ENCODE results near the gene COL20A1.
"Not testable (repeated sequence)": the region's sequence is repeated elsewhere in the genome, so short reads cannot be mapped to it uniquely, and the experiment has no call there.

Gene COL20A1

DNA sequence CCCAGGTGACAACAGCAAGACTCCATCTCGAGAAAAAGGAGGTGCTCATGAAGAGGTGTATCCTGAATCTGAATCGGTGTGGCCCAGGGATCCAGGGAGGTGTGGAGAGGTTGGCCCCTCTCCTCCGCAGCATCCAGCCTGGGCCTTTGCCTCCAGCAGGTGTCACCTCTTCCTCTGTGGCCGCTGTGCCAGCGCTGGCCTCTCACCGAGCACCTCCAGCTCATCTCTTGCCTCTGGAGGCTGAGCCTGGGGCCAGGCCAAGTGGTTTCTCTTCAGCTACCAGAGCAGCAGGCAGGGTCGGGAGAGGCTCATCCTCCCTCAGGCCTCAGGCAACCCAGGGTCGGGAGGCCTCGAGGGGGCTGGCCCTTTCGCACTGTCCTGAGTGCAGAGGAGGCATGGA, 1.2 kb upstream of the COL20A1 start:
- DNase-seq (ENCODE audit: low read depth): no peak

DNA sequence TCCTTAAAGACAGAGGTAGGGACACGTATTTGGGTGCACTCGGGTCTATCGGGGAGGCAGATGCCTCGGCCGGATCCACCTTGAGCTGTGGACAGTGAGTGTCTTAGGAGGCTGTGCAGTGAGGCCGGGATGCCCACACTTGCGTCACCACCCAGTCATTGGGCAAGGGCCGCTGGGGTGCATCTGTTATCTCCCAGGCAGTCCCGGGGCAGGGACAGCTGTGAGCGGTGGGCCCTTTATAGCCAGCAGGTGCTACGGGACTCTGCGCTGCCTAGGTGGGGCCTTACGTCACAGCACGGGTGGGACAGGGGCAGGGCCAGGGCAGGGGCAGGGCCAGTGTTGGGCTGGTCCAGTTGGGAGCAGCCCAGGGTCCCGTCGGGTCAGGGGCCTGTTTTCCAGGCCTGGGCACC, 689 bp upstream of the COL20A1 start:
- DNase-seq (ENCODE audit: low read depth): no peak

GRCh38 chr20:63293456-63293855, 470 bp downstream of the COL20A1 start:
- no peak for DNase-seq (ENCODE audit: low read depth)

GRCh38 chr20:63293871-63294535, 1.0 kb downstream of the COL20A1 start:
- no peak for DNase-seq (ENCODE audit: low read depth)

GRCh38 chr20:63294536-63294900, 1.5 kb downstream of the COL20A1 start:
- no peak for DNase-seq (ENCODE audit: low read depth)

DNA sequence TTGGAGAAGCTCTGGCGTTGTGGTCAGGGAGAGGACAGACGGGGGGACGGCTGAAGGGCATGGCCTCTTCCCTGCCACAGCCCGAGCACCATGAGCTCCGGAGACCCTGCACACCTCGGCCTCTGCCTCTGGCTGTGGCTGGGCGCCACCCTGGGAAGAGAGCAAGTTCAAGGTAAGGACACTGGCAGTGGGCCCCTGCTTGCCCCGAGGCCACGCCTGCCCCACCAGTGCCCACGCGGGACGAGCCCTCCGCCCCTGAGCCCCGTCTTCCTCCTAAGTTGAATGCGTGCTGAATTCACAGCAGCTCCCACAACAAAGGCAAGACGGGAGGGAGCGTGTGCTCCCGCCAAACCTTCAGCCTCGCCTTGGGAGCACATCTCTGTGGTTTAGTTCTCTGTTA, 2.0 kb downstream of the COL20A1 start:
- no peak for DNase-seq (ENCODE audit: low read depth)

GRCh38 chr20:63295422-63295821, 2.4 kb downstream of the COL20A1 start:
- DNase-seq (ENCODE audit: low read depth): no peak

- DNase-seq (ENCODE audit: low read depth): no peak
Measured at GRCh38 chr20:63295846-63296245, 2.9 kb downstream of the COL20A1 start.

DNA sequence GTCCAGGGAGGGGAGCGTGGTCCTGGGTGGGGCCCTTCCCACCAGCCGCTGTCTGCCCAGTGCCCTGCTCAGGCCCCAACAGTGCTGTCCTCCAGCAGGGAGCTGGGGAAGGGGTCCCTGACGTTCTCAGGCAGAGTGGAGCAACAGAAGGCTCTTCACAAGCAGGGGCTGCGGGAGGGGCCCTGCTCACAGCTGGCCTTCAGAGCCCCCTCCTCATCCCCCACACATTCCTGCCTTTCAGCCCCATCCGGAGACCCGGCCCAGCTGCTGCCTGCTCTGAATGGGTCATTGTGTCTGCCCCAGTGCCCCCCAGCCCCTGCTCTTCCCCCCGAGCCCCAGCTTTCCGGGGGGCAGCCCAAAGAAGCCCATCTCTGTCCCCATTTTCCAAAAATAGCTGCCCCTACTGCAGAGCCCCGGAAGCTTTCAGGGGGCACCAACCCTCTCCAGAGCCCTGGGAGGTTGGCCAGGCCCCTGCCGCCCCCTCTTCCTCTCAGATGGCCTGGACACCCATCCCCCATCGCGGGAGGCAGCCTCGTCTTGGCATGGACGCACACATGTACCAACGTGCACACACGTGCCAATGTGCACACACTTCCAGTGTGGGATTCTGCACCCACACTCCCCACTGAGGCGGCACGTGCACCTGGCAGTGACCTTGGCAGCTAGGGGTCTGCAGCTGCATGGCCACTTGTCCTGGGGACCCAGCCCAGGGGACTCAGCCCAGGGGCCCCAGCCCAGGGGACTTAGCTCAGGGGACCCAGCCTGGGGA, 3.7 kb downstream of the COL20A1 start:
- DNase-seq (ENCODE audit: low read depth): no peak

- DNase-seq (ENCODE audit: low read depth): no peak
Measured at GRCh38 chr20:63297371-63297781, 4.4 kb downstream of the COL20A1 start.

- DNase-seq (ENCODE audit: low read depth): no peak
Measured at GRCh38 chr20:63297796-63298572, 5.0 kb downstream of the COL20A1 start.

DNA sequence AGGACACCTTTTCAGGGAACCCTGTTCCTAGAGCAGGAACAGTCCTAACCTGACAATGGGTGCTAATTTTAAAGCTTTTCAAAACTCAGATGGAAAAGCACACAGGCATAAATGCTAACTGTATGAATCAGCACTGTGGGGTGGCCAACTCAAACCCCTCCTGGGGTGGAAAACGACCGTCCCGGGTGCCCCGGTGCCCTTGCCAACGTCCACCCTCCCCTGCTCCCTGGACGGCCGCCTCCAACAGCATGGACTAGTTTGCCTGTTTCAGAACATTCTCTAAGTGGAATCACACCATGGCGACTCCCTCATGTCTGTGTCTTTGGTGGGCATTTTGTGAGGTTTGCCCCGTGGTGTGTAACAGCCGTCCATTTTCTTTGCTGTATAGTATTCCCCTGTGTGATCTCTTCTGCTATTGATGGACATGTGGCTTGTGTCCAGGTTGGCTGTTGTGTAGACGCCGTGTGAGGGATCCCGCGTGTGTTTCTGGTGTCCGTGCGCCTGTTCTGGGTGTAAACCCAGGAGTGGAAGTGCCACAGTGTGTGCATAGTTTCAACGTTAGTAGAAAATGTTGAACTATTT, 5.8 kb downstream of the COL20A1 start:
- DNase-seq (ENCODE audit: low read depth): no peak

DNA sequence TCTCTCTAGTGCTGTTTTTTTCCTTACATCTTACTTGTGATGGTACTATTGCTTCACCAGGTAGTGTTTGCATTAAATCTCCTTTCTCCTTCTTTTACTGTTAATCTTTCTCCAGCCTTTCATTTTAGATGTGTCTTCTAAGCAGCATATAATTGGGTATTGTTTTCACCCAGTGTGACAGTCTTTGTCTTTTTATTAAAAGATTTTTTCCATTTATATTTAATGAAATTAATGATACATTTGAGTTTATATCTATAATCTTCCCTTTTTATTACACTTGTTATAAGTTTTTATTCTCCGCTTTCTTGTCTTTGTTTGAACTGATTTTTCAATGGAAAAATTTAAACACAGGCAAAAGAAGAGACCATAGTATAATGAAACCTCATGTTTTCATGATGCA, 8.7 kb downstream of the COL20A1 start:
- no peak for DNase-seq (ENCODE audit: low read depth)

DNA sequence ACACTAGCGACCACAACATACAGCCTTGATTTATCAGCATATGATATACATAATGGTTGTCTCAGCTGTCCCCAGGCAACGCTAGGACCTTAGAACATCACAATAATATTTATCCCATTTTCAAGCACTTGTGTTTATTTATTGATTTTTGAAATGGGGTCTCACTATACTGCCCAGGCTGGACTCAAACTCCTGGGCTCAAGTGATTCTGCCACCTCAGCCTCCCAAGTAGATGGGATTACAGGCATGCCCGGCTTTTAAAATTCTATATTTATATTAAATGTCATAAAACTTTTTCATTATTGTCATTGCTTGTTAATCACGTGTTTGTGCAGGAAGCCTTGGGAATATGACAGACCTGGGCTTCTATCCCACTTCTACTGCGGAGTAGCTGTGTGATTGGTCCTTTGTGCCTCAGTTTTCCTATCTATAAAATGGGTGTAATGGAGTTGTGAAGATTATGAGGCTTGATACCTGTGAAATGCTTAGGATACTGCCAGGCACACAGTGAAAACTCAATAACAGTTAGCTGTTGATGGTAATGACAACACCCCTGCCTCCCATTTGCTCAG, 10.2 kb downstream of the COL20A1 start:
- DNase-seq (ENCODE audit: low read depth): no peak

GRCh38 chr20:63305393-63305792, 12.4 kb downstream of the COL20A1 start:
- no peak for DNase-seq (ENCODE audit: low read depth)

DNA sequence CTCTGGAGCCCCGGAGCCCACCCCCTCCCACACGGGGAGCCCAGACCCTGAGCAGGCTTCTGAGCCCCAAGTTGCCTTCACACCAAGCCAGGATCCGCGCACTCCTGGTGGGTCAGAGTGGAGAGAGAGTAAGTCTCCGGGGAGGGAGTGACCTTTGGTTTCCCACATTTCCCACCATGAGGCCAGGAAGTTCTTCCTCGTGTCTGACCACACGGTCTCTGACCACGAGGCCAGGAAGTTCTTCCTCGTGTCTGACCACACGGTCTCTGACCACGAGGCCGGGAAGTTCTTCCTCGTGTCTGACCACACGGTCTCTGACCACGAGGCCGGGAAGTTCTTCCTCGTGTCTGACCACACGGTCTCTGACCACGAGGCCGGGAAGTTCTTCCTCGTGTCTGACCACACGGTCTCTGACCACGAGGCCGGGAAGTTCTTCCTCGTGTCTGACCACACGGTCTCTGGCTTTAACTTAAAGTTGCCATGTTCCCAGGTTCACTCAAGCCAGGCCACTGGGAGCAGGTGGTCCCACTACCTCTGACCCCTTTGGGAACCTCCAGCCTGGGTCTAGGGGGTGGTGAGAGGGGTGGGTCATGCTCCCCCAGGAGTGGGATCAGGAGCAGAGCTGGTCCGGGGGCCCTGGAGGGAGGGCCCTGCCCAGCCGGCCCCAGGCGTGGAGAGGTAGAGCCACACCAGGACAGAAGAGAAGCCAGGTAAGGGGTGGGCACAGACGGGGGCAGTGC, 13.1 kb downstream of the COL20A1 start:
- DNase-seq (ENCODE audit: low read depth): not testable (repeated sequence)

DNA sequence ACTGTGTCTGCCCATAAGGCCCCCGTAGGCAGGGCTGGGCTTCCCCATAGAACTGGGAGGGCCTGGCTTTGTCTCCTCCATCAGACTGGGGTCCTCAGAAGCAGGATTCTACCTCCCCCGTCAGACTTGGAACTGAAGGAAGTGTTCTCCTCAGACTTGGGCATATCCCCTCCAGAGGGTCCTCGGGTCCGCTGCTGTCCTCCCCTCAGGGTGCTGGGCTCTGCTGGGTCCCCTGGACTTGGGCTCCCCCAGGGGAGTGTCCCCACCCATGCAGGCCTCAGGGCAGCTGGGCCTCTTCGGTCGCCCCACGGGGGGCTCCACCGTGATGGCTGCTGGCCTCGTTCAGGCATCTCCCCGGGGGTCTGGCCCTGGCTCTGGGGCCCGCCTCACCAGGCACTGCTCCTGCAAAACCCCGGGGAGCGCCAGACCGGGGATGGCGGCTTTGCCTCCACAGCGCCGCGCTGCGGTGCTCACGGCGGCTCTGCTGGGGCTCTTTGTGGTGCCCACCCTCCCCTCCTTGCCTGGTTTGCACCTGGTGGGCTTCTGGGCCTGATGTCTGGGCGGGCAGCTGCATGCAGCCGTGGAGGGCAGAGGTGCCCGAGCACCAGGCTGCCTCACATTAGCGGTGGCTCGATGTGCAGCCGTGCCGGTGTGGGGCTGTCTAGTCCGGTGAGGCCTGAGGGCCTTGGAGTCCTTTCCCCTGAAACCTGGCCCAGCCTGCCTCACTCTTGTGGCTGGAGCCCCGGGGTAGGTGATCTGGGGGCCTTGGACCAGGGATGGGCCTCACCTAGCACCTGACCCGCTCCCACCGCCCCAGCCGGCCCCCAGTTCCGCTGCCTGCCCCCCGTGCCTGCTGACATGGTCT, 13.9 kb downstream of the COL20A1 start:
- DNase-seq (ENCODE audit: low read depth): no peak

GRCh38 chr20:63307538-63308217, 14.7 kb downstream of the COL20A1 start:
- no peak for DNase-seq (ENCODE audit: low read depth)

DNA sequence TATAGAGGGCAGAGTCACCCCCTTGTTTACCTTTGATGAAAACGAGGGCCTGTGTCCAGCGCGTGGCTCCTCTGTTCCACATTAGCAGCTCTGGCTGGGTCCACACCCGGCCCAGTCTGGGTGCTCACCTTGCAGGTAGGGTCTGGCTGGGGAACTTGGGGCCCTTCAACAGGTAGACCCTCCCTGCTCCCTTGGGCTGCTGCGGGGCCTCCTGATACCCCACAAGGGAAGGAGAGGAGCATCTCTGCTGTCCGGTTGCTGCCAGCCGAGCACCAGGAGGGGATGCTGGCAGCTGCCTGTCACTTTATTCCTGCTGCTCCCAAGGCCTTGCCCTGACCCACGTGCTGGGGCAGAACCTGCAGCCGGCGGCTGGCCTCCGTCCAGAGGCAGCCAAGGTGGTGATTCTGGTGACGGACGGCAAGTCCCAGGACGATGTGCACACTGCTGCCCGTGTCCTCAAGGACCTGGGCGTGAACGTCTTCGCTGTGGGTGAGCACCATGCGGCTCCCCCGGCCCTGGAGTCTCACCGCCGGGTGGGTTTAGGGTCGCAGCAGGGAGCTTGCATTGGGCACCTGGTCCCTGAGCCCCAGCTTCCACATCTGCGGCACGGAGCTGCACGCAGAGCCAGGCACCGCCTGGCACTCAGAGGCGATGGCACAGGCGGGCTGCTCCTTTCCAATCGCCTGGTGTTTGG, 15.4 kb downstream of the COL20A1 start:
- DNase-seq (ENCODE audit: low read depth): no peak

All from CMK (cell line).